ENCODE measurements around the gene RAVER1. TPM values are rescaled to one million over a fixed set of nuclear protein-coding genes. Genes with fewer than 3 reads are reported as not detected.

Gene RAVER1, protein sequence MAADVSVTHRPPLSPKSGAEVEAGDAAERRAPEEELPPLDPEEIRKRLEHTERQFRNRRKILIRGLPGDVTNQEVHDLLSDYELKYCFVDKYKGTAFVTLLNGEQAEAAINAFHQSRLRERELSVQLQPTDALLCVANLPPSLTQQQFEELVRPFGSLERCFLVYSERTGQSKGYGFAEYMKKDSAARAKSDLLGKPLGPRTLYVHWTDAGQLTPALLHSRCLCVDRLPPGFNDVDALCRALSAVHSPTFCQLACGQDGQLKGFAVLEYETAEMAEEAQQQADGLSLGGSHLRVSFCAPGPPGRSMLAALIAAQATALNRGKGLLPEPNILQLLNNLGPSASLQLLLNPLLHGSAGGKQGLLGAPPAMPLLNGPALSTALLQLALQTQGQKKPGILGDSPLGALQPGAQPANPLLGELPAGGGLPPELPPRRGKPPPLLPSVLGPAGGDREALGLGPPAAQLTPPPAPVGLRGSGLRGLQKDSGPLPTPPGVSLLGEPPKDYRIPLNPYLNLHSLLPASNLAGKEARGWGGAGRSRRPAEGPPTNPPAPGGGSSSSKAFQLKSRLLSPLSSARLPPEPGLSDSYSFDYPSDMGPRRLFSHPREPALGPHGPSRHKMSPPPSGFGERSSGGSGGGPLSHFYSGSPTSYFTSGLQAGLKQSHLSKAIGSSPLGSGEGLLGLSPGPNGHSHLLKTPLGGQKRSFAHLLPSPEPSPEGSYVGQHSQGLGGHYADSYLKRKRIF
- 7.9 and 17.7 TPM in 2 replicates for total RNA-seq (2016; rRNA removed; fragmentation: Illumina TruSeq; extraction: Trizol)
- total RNA-seq (2016; cell fraction: cytosol; rRNA removed; fragmentation: Illumina TruSeq; extraction: Trizol; ENCODE audit: low read depth) = 1.7 and 2.4 TPM in 2 replicates
- total RNA-seq (2016; cell fraction: insoluble cytoplasmic fraction; rRNA removed; fragmentation: Illumina TruSeq; extraction: Trizol) = 9.0 and 15.8 TPM in 2 replicates
- total RNA-seq (2016; cell fraction: membrane; rRNA removed; fragmentation: Illumina TruSeq; extraction: Trizol) = 6.6 and 7.1 TPM in 2 replicates
- total RNA-seq (2016; cell fraction: nucleus; rRNA removed; fragmentation: Illumina TruSeq; extraction: Trizol) = 16.3 and 16.5 TPM in 2 replicates
- polyA plus RNA-seq (2011; rRNA removed) = 3.6 and 4.4 TPM in 2 replicates
- polyA plus RNA-seq (2011; cell fraction: cytosol; rRNA removed) = 1.7 and 2.5 TPM in 2 replicates
- polyA plus RNA-seq (2011; cell fraction: nucleus; rRNA removed) = 34.1 and 48.6 TPM in 2 replicates
- 12.1 and 12.9 TPM in 2 replicates for polyA plus RNA-seq (2012)
- 1.3 and 2.1 TPM in 2 replicates for polyA plus RNA-seq (2016; cell fraction: cytosol; fragmentation: Illumina TruSeq; extraction: Trizol; ENCODE audit: low read depth)
- polyA plus RNA-seq (2016; cell fraction: insoluble cytoplasmic fraction; fragmentation: Illumina TruSeq; extraction: Trizol; ENCODE audit: low read depth) = 26.5 and 42.8 TPM in 2 replicates
- polyA plus RNA-seq (2016; cell fraction: membrane; fragmentation: Illumina TruSeq; extraction: Trizol; ENCODE audit: low read depth) = 5.1 and 6.9 TPM in 2 replicates
- 40.7 and 45.3 TPM in 2 replicates for polyA plus RNA-seq (2016; cell fraction: nucleus; fragmentation: Illumina TruSeq; extraction: Trizol; ENCODE audit: insufficient read depth, low read depth)
- polyA minus RNA-seq (2011; rRNA and poly(A)+ RNA removed; ENCODE audit: low replicate concordance) = 7.6 and 34.8 TPM in 2 replicates
- polyA minus RNA-seq (2011; cell fraction: cytosol; rRNA and poly(A)+ RNA removed) = 17.3 and 17.5 TPM in 2 replicates
- 10.9 and 15.5 TPM in 2 replicates for polyA minus RNA-seq (2011; cell fraction: nucleus; rRNA and poly(A)+ RNA removed)
- Bru-seq, nascent RNA = percentile 79 among the genes with signal in this experiment
- percentile 93 among the genes with signal in this experiment for BruChase-seq, experiment 1, labeled RNA remaining after a 6-hour chase
- percentile 88 among the genes with signal in this experiment for BruChase-seq, experiment 2, labeled RNA remaining after a 2-hour chase
- long read RNA-seq, experiment 1, partial matches to known transcripts = 4 of 12 reads
- long read RNA-seq, experiment 1, other reads (novel, unspliced or antisense) = 7 of 12 reads
- long read RNA-seq, experiment 2, transcript RAVER1-208 (13 exons, 3,501 nt) = major isoform, 22 of 56 reads
- long read RNA-seq, experiment 2, partial matches to known transcripts = 17 of 56 reads
- long read RNA-seq, experiment 2, other reads (novel, unspliced or antisense) = 17 of 56 reads

- in situ Hi-C loops (cut with HindIII; ENCODE audit: extremely low pct_ligation_motif_present, low pct_unique_long_range_greater_than_20kb) (no loop called here), intact Hi-C loops (cut with micrococcal nuclease; ENCODE audit: unreplicated experiment) (loop anchor here (2.0 kb wide), 1 partner anchor 40 kb away; no protein-coding TSS in a partner anchor)
- peaks cover 12% of the 10 kb centered on the region; the same call in 1 of the 2 replicates for H4K20me1 ChIP-seq (ENCODE audit: insufficient read depth, low read length)
- FAIRE-seq (peak; percentile 54), DNase-seq (ENCODE audit: low spot score) (peak; percentile 91), ATAC-seq (peak; percentile 70)
- H3K9ac ChIP-seq (ENCODE audit: insufficient read depth, low read depth, low read length) = peak within 1 kb of the TSS; percentile 96
- H3K4me3 ChIP-seq (replicated peaks in 1 of 3; ENCODE audit: insufficient read depth in 1 of 3, low read depth in 2 of 3, low read length in 3 of 3) = peak within 1 kb of the TSS; percentile 77 to 89 (median 86)
- H3K79me2 ChIP-seq (ENCODE audit: insufficient read depth, low read length) = peaks cover 37% of the 10 kb centered on the region
- BruUV-seq (replicated peaks) = no TSS peak
- H3K4me1 ChIP-seq (ENCODE audit: insufficient read depth, low read length) = peaks cover 37% of the 10 kb centered on the region
- POLR2A ChIA-PET = interaction anchor here (0.5 to 6.9 kb wide), 19 partner anchors 9 to 388 kb away, joined by 3 to 79 read pairs (median 5); partner anchors contain the start of genes CDC37, FDX2, ICAM1 and ICAM4
- H2AFZ ChIP-seq (ENCODE audit: low read length) = no peak within 1 kb of the TSS
- peak within 1 kb of the TSS; percentile 98 for H3K4me2 ChIP-seq (ENCODE audit: low read depth, low read length)
- CTCF ChIA-PET (ENCODE audit: low intra/inter-chr PET ratio, low total read pairs) = no interaction called here
- H3K27me3 ChIP-seq (ENCODE audit: control insufficient read depth in 1 of 2, insufficient read depth in 2 of 2, low read length in 2 of 2) = no peaks in the 10 kb centered on the region; a peak in 1 of 5 replicates
- peaks cover 18 to 28% of the 10 kb centered on the region in 2 experiments for H3K36me3 ChIP-seq (replicated peaks in 1 of 2; ENCODE audit: control insufficient read depth in 1 of 2, insufficient read depth in 2 of 2, low read length in 2 of 2)
- peak within 1 kb of the TSS; percentile 95 for H3K27ac ChIP-seq (ENCODE audit: extremely low read length, insufficient read depth, low read length)
- WGBS (ENCODE audit: low lambda C conversion rate) = under 1% methylated on average over 47 of the region's 82 CpGs
- no peaks in the 10 kb centered on the region for H3K9me3 ChIP-seq (ENCODE audit: low read length)
- TF ChIP-seq ZEB1 (IDR thresholded peaks at IDR 0.05; ENCODE audit: insufficient replicate concordance, low read depth) = no peak
- TF ChIP-seq TOE1 (CRISPR knock-in tag; IDR thresholded peaks at IDR 0.05) = no peak
- TF ChIP-seq, protein P1, sequence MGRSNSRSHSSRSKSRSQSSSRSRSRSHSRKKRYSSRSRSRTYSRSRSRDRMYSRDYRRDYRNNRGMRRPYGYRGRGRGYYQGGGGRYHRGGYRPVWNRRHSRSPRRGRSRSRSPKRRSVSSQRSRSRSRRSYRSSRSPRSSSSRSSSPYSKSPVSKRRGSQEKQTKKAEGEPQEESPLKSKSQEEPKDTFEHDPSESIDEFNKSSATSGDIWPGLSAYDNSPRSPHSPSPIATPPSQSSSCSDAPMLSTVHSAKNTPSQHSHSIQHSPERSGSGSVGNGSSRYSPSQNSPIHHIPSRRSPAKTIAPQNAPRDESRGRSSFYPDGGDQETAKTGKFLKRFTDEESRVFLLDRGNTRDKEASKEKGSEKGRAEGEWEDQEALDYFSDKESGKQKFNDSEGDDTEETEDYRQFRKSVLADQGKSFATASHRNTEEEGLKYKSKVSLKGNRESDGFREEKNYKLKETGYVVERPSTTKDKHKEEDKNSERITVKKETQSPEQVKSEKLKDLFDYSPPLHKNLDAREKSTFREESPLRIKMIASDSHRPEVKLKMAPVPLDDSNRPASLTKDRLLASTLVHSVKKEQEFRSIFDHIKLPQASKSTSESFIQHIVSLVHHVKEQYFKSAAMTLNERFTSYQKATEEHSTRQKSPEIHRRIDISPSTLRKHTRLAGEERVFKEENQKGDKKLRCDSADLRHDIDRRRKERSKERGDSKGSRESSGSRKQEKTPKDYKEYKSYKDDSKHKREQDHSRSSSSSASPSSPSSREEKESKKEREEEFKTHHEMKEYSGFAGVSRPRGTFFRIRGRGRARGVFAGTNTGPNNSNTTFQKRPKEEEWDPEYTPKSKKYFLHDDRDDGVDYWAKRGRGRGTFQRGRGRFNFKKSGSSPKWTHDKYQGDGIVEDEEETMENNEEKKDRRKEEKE (IDR thresholded peaks at IDR 0.05) = no peak
- TF ChIP-seq ZNF557 (CRISPR knock-in tag; IDR thresholded peaks at IDR 0.05) = no peak
- TF ChIP-seq ZNF766 (CRISPR knock-in tag; IDR thresholded peaks at IDR 0.05; ENCODE audit: borderline replicate concordance) = no peak; the same call in none of the 2 replicates
- no peak for TF ChIP-seq ZNF629 (CRISPR knock-in tag; conservative IDR thresholded peaks at IDR 0.05)
- TF ChIP-seq, protein P2, sequence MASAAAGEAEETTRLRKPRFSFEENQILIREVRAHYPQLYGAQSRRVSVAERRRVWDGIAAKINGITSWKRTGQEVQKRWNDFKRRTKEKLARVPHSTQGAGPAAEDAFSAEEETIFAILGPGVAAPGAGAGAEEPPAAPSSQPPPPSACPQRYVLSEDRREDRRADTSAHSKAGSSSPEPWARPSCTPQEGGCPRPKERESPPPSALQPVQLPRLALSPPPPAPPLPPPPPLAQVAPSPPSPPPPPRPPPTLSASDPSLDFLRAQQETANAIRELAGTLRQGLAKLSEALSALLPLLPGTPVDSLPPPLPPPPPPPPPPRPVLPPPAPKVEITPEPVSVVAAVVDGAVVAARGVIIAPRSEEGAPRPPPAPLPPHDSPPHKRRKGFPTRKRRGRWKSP (CRISPR knock-in tag; IDR thresholded peaks at IDR 0.05) = peak; percentile 52; the same call in 1 of the 2 replicates
- no peak for TF ChIP-seq ATF1 (CRISPR knock-in tag; IDR thresholded peaks at IDR 0.05)
Observed at GRCh38 chr19:10332965-10333757, at the start of gene RAVER1. TSS of gene RAVER1 (minus strand) at chr19:10333529. CDS start at chr19:10333507, 22 bp downstream.

Measured in HepG2 (cell line).